Measurements from ENCODE around the gene CASTOR1.

GRCh38 chr22:30241576-30242371 is 47.5 kb downstream of the CASTOR1 start:
- TF ChIP-seq, protein P1, sequence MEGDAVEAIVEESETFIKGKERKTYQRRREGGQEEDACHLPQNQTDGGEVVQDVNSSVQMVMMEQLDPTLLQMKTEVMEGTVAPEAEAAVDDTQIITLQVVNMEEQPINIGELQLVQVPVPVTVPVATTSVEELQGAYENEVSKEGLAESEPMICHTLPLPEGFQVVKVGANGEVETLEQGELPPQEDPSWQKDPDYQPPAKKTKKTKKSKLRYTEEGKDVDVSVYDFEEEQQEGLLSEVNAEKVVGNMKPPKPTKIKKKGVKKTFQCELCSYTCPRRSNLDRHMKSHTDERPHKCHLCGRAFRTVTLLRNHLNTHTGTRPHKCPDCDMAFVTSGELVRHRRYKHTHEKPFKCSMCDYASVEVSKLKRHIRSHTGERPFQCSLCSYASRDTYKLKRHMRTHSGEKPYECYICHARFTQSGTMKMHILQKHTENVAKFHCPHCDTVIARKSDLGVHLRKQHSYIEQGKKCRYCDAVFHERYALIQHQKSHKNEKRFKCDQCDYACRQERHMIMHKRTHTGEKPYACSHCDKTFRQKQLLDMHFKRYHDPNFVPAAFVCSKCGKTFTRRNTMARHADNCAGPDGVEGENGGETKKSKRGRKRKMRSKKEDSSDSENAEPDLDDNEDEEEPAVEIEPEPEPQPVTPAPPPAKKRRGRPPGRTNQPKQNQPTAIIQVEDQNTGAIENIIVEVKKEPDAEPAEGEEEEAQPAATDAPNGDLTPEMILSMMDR (IDR thresholded peaks at IDR 0.05; ENCODE audit: low read depth, low read length, poor library complexity, severe bottlenecking) = no peak
- TF ChIP-seq EZH2phosphoT487 (IDR thresholded peaks at IDR 0.05; ENCODE audit: borderline replicate concordance, low read length) = no peak
